ENCODE measurements around the gene B4GALT2.
A peak's percentile ranks its signal among the peaks of the same experiment; 100 is the strongest.

The B4GALT2 gene

DNA sequence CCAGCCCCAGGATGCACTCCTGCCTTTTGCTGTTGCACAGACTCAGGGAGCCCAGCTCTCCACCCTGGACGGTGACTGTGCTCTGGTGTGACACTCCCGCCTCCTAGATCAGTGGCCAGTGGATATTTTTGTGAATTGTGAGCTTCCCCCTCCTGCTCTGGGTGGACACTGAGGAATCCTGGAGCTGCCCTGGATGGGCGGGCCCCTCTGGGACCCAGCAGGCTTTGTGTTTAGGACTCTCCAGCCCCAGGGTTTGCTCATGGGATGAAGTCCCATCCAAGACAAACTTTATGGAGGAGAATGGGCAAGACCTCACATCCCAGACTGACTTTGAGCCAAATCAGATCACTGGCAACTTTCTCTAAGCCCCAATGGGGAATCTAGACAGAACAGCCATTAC lies 36.2 kb downstream of the B4GALT2 start:
- Histone ChIP-seq H2AK5ac (ENCODE audit: low read length, severe bottlenecking) (no peak overlapping the region), H4K91ac (ENCODE audit: low read length) (no peak overlapping the region), H3K4me1 (ENCODE audit: control insufficient read depth, insufficient read depth, low read depth, low read length) (no peaks in the 10 kb centered on the region), H3K23ac (ENCODE audit: low read length in 2 of 2) (no peak overlapping the region), H2BK5ac (ENCODE audit: low read depth, low read length, poor library complexity, severe bottlenecking) (no peak overlapping the region), H3K79me1 (replicated peaks; ENCODE audit: low read length, poor library complexity, severe bottlenecking) (no peaks in the 10 kb centered on the region), H4K8ac (ENCODE audit: low read length) (no peak overlapping the region), H2BK12ac (ENCODE audit: low read length in 2 of 2) (no peak overlapping the region), H3K9ac (ENCODE audit: low read length) (no peak overlapping the region), H3K27ac (ENCODE audit: low read length, poor library complexity, severe bottlenecking) (no peak overlapping the region), H2BK120ac (ENCODE audit: low read depth, low read length) (no peak overlapping the region), H3K4me3 (ENCODE audit: insufficient read depth in 1 of 2, low read depth in 1 of 2, low read length in 2 of 2) (no peak overlapping the region), H2AFZ (ENCODE audit: low read depth, low read length) (no peak overlapping the region), H2BK15ac (ENCODE audit: low read depth, poor library complexity, severe bottlenecking) (no peak overlapping the region), H3K14ac (ENCODE audit: low read length in 2 of 2) (no peak overlapping the region), H3K4me2 (ENCODE audit: low read length, poor library complexity, severe bottlenecking) (no peak overlapping the region), H3K18ac (ENCODE audit: low read depth in 1 of 2, low read length in 2 of 2) (no peak overlapping the region), H3K9me3 (ENCODE audit: control insufficient read depth, low read length) (no peaks in the 10 kb centered on the region), H3K27me3 (ENCODE audit: control insufficient read depth in 1 of 2, insufficient read depth in 1 of 2, low read length in 2 of 2) (peaks cover 0 to 4% of the 10 kb centered on the region in 2 experiments), H3K4ac (ENCODE audit: low read depth in 1 of 2, low read length in 2 of 2) (no peak overlapping the region), H3K36me3 (ENCODE audit: control insufficient read depth in 1 of 2, insufficient read depth in 2 of 2, low read depth in 1 of 2, low read length in 2 of 2) (peaks cover 0 to 35% of the 10 kb centered on the region in 2 experiments)
- WGBS, result 81% methylated on average over 3 of the region's 3 CpGs
- no peak for DNase-seq

DNA sequence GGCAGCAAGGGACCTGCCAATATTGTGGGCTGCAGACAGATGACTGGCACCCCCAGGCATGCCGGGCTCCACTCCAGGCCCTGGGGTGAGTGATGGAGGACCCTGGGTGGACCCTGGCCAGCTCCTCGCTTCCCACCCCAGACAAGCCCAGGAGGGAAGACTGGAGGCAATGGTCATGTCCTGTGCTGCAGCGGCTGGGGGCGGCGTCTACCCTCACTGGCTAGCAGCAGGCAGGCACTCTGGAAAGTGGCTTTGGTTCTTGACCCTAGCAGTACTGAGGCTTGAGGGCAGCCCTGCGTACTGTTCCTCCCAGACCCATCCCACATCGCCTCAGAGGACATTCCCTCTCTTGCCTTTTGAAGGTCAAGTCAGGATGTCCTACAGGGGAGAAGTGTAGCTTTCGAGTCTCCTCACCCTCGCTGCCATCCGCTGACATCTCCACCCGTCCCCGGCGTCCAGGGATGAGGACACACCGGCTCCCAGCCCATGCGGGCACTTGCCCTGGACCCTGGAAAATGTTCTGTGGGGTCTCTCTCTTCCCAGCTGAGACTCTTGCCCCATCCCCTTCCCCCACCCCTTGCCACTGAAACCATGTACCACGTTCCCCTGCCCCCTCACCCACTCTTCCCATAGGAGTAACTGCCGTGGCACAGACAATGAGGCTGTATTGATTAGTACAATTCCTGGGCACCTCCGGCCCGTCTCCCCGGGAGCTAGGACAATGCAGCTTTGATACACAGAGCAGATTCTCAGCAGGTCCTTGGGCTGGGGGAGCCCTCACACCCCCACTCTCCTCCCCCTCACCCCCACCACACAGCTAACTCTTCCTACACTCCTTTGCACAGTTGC lies 37.3 kb downstream of the B4GALT2 start:
- Histone ChIP-seq H3K9ac (ENCODE audit: low read length) (no peak overlapping the region), H3K23ac (ENCODE audit: low read length in 2 of 2) (no peak overlapping the region), H2BK12ac (ENCODE audit: low read length in 2 of 2) (no peak overlapping the region), H3K18ac (ENCODE audit: low read depth in 1 of 2, low read length in 2 of 2) (no peak overlapping the region), H3K36me3 (ENCODE audit: control insufficient read depth in 1 of 2, insufficient read depth in 2 of 2, low read depth in 1 of 2, low read length in 2 of 2) (peaks cover 0 to 43% of the 10 kb centered on the region in 2 experiments), H3K14ac (ENCODE audit: low read length in 2 of 2) (no peak overlapping the region), H2BK15ac (ENCODE audit: low read depth, poor library complexity, severe bottlenecking) (no peak overlapping the region), H3K4me2 (ENCODE audit: low read length, poor library complexity, severe bottlenecking) (no peak overlapping the region), H4K8ac (ENCODE audit: low read length) (no peak overlapping the region), H3K4ac (ENCODE audit: low read depth in 1 of 2, low read length in 2 of 2) (peak overlapping the region in 1 of 2 experiments; percentile 3), H3K27ac (ENCODE audit: low read length, poor library complexity, severe bottlenecking) (no peak overlapping the region), H2BK120ac (ENCODE audit: low read depth, low read length) (no peak overlapping the region), H2AK5ac (ENCODE audit: low read length, severe bottlenecking) (no peak overlapping the region), H2BK5ac (ENCODE audit: low read depth, low read length, poor library complexity, severe bottlenecking) (no peak overlapping the region), H4K91ac (ENCODE audit: low read length) (no peak overlapping the region), H3K27me3 (ENCODE audit: control insufficient read depth in 1 of 2, insufficient read depth in 1 of 2, low read length in 2 of 2) (peaks cover 0 to 4% of the 10 kb centered on the region in 2 experiments), H3K4me1 (ENCODE audit: control insufficient read depth, insufficient read depth, low read depth, low read length) (peaks cover 1% of the 10 kb centered on the region), H3K4me3 (ENCODE audit: insufficient read depth in 1 of 2, low read depth in 1 of 2, low read length in 2 of 2) (no peak overlapping the region), H3K9me3 (ENCODE audit: control insufficient read depth, low read length) (no peaks in the 10 kb centered on the region), H2AFZ (ENCODE audit: low read depth, low read length) (no peak overlapping the region), H3K79me1 (replicated peaks; ENCODE audit: low read length, poor library complexity, severe bottlenecking) (no peaks in the 10 kb centered on the region)
- 91% methylated on average over 20 of the region's 20 CpGs for WGBS
- no peak for DNase-seq

DNA sequence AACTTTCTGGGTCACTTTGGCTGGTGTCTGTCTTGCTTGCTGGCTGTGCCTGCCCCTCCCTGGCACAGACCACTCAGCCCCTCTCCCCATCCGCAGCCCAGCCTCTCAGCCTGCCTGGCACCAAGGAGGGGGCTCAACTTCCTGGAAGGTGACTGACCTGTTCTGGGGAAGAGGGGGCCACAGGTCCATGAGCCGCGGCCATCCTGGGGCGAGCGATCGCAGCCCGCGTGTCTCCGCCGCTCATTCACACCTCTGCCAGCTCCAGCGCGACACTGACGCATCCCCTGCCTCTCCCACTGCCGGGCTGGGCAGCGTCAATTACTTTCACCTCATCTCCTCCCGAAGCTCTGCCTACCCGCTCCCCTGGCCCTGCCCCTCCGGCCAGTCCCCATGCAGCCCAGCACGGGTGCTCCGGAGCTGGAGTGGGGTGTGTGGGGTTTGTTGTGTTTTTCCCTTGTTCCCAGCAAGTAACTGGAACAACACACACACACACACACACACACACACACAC lies 37.9 kb downstream of the B4GALT2 start:
- Histone ChIP-seq H3K4me3 (ENCODE audit: insufficient read depth in 1 of 2, low read depth in 1 of 2, low read length in 2 of 2) (no peak overlapping the region), H3K14ac (ENCODE audit: low read length in 2 of 2) (no peak overlapping the region), H3K4ac (ENCODE audit: low read depth in 1 of 2, low read length in 2 of 2) (no peak overlapping the region), H3K23ac (ENCODE audit: low read length in 2 of 2) (peak overlapping the region in 1 of 2 experiments; percentile 9), H3K18ac (ENCODE audit: low read depth in 1 of 2, low read length in 2 of 2) (no peak overlapping the region), H2AK5ac (ENCODE audit: low read length, severe bottlenecking) (no peak overlapping the region), H2BK120ac (ENCODE audit: low read depth, low read length) (no peak overlapping the region), H2BK15ac (ENCODE audit: low read depth, poor library complexity, severe bottlenecking) (peak overlapping the region; percentile 23), H4K91ac (ENCODE audit: low read length) (peak overlapping the region; percentile 18), H3K36me3 (ENCODE audit: control insufficient read depth in 1 of 2, insufficient read depth in 2 of 2, low read depth in 1 of 2, low read length in 2 of 2) (peaks cover 0 to 50% of the 10 kb centered on the region in 2 experiments), H3K27me3 (ENCODE audit: control insufficient read depth in 1 of 2, insufficient read depth in 1 of 2, low read length in 2 of 2) (peaks cover 0 to 4% of the 10 kb centered on the region in 2 experiments), H4K8ac (ENCODE audit: low read length) (no peak overlapping the region), H3K9ac (ENCODE audit: low read length) (no peak overlapping the region), H3K79me1 (replicated peaks; ENCODE audit: low read length, poor library complexity, severe bottlenecking) (no peaks in the 10 kb centered on the region), H2BK5ac (ENCODE audit: low read depth, low read length, poor library complexity, severe bottlenecking) (no peak overlapping the region), H3K4me2 (ENCODE audit: low read length, poor library complexity, severe bottlenecking) (no peak overlapping the region), H2AFZ (ENCODE audit: low read depth, low read length) (no peak overlapping the region), H2BK12ac (ENCODE audit: low read length in 2 of 2) (no peak overlapping the region), H3K27ac (ENCODE audit: low read length, poor library complexity, severe bottlenecking) (no peak overlapping the region), H3K4me1 (ENCODE audit: control insufficient read depth, insufficient read depth, low read depth, low read length) (peaks cover 1% of the 10 kb centered on the region), H3K9me3 (ENCODE audit: control insufficient read depth, low read length) (no peaks in the 10 kb centered on the region)
- 95% methylated on average over 14 of the region's 20 CpGs for WGBS
- DNase-seq, result no peak

DNA sequence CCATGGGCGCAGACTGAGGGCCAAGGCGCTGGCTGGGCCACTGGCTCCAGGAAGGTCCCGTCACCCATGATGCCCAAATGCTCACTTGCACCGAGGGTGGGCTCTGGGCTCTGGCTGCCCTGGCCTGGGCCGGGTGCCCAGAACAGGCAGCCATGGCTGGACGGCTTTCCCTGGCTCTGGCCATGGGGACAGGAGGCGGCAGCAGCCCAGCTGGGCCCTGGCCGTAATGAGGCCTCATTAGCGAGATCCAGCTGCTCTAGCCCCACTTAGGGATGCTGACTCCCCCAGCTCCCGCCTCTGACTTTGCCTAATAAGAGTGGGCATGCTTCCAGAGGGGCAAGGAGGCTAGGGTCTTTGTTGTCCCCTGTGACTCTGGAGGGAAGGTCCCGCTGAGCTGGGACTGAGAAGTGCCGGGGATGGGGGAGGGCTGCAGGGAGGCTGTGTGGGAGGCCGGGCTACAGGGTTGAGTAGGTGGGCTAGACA lies 40.5 kb downstream of the B4GALT2 start:
- Histone ChIP-seq H3K4me3 (ENCODE audit: insufficient read depth in 1 of 2, low read depth in 1 of 2, low read length in 2 of 2) (no peak overlapping the region), H3K27ac (ENCODE audit: low read length, poor library complexity, severe bottlenecking) (no peak overlapping the region), H3K79me1 (replicated peaks; ENCODE audit: low read length, poor library complexity, severe bottlenecking) (no peaks in the 10 kb centered on the region), H4K8ac (ENCODE audit: low read length) (no peak overlapping the region), H3K4ac (ENCODE audit: low read depth in 1 of 2, low read length in 2 of 2) (no peak overlapping the region), H2BK5ac (ENCODE audit: low read depth, low read length, poor library complexity, severe bottlenecking) (no peak overlapping the region), H3K27me3 (ENCODE audit: control insufficient read depth in 1 of 2, insufficient read depth in 1 of 2, low read length in 2 of 2) (peaks cover 0 to 4% of the 10 kb centered on the region in 2 experiments), H2AK5ac (ENCODE audit: low read length, severe bottlenecking) (no peak overlapping the region), H3K23ac (ENCODE audit: low read length in 2 of 2) (no peak overlapping the region), H3K4me1 (ENCODE audit: control insufficient read depth, insufficient read depth, low read depth, low read length) (peaks cover 1% of the 10 kb centered on the region), H3K9ac (ENCODE audit: low read length) (no peak overlapping the region), H4K91ac (ENCODE audit: low read length) (peak overlapping the region; percentile 43), H3K9me3 (ENCODE audit: control insufficient read depth, low read length) (no peaks in the 10 kb centered on the region), H2BK120ac (ENCODE audit: low read depth, low read length) (no peak overlapping the region), H3K4me2 (ENCODE audit: low read length, poor library complexity, severe bottlenecking) (no peak overlapping the region), H2BK12ac (ENCODE audit: low read length in 2 of 2) (no peak overlapping the region), H3K18ac (ENCODE audit: low read depth in 1 of 2, low read length in 2 of 2) (no peak overlapping the region), H2BK15ac (ENCODE audit: low read depth, poor library complexity, severe bottlenecking) (no peak overlapping the region), H2AFZ (ENCODE audit: low read depth, low read length) (no peak overlapping the region), H3K36me3 (ENCODE audit: control insufficient read depth in 1 of 2, insufficient read depth in 2 of 2, low read depth in 1 of 2, low read length in 2 of 2) (peaks cover 0 to 65% of the 10 kb centered on the region in 2 experiments), H3K14ac (ENCODE audit: low read length in 2 of 2) (no peak overlapping the region)
- 92% methylated on average over 13 of the region's 13 CpGs for WGBS
- no peak for DNase-seq

All from mesenchymal stem cell (in vitro differentiated cells and primary cell).